ENCODE data around the gene C2. TPM values are rescaled to one million over a fixed set of nuclear protein-coding genes. Genes with fewer than 3 reads are reported as not detected.
"Not testable (repeated sequence)": the region's sequence is repeated elsewhere in the genome, so short reads cannot be mapped to it uniquely, and the experiment has no call there.

C2 gene
- polyA plus RNA-seq, 4 donors, result 7.4 to 58.7 (median 21.3) TPM

- not testable (repeated sequence) for FAIRE-seq
Measured at GRCh38 chr6:31908255-31908654, 19.3 kb upstream of the C2 start.

GRCh38 chr6:31908791-31909190, 18.7 kb upstream of the C2 start:
- WGBS, 3 donors, result 20 to 29% (median 26%) methylated on average over 4 of the region's 4 CpGs
- peaks cover 0 to 6% (median 0%) of the 10 kb centered on the region in 3 donors for H3K27me3 ChIP-seq (ENCODE audit: control insufficient read depth in 3 of 3, insufficient read depth in 3 of 3, low read length in 3 of 3)
- no peaks in the 10 kb centered on the region for H3K36me3 ChIP-seq (ENCODE audit: control insufficient read depth in 3 of 3, insufficient read depth in 2 of 3, low read depth in 1 of 3, low read length in 3 of 3)
- no peaks in the 10 kb centered on the region for H3K9me3 ChIP-seq (ENCODE audit: control insufficient read depth in 2 of 2, insufficient read depth in 1 of 2, low read depth in 1 of 2, low read length in 1 of 2)
- no peak overlapping the region for H3K27ac ChIP-seq (ENCODE audit: low read depth in 1 of 3, low read length in 2 of 3)
- H3K4me3 ChIP-seq (ENCODE audit: low read depth in 1 of 3, low read length in 3 of 3), result no peak overlapping the region
- DNase-seq, result no peak
- no peak for FAIRE-seq
- no peaks in the 10 kb centered on the region for H3K4me1 ChIP-seq (ENCODE audit: control insufficient read depth in 3 of 3, insufficient read depth in 2 of 3, low read depth in 1 of 3, low read length in 2 of 3)

More at GRCh38 chr6:31908255-31908654, 19.3 kb upstream of the C2 start:
- WGBS, 3 donors, result 77 to 88% (median 86%) methylated on average over 5 of the region's 5 CpGs
- not testable (repeated sequence) for H3K9me3 ChIP-seq (ENCODE audit: control insufficient read depth in 2 of 2, insufficient read depth in 1 of 2, low read depth in 1 of 2, low read length in 1 of 2); DNase-seq; H3K27ac ChIP-seq (ENCODE audit: low read depth in 1 of 3, low read length in 2 of 3); H3K4me1 ChIP-seq (ENCODE audit: control insufficient read depth in 3 of 3, insufficient read depth in 2 of 3, low read depth in 1 of 3, low read length in 2 of 3); H3K36me3 ChIP-seq (ENCODE audit: control insufficient read depth in 3 of 3, insufficient read depth in 2 of 3, low read depth in 1 of 3, low read length in 3 of 3); H3K4me3 ChIP-seq (ENCODE audit: low read depth in 1 of 3, low read length in 3 of 3); H3K27me3 ChIP-seq (ENCODE audit: control insufficient read depth in 3 of 3, insufficient read depth in 3 of 3, low read length in 3 of 3)

- DNase-seq; H3K4me1 ChIP-seq (ENCODE audit: control insufficient read depth in 3 of 3, insufficient read depth in 2 of 3, low read depth in 1 of 3, low read length in 2 of 3); H3K9me3 ChIP-seq (ENCODE audit: control insufficient read depth in 2 of 2, insufficient read depth in 1 of 2, low read depth in 1 of 2, low read length in 1 of 2); H3K4me3 ChIP-seq (ENCODE audit: low read depth in 1 of 3, low read length in 3 of 3); H3K27me3 ChIP-seq (ENCODE audit: control insufficient read depth in 3 of 3, insufficient read depth in 3 of 3, low read length in 3 of 3); H3K36me3 ChIP-seq (ENCODE audit: control insufficient read depth in 3 of 3, insufficient read depth in 2 of 3, low read depth in 1 of 3, low read length in 3 of 3); H3K27ac ChIP-seq (ENCODE audit: low read depth in 1 of 3, low read length in 2 of 3); FAIRE-seq: not testable (repeated sequence)
- WGBS, 3 donors, result 80 to 82% (median 81%) methylated on average over 7 of the region's 7 CpGs
Measured at GRCh38 chr6:31909298-31909697, 18.2 kb upstream of the C2 start.

- 78 to 87% (median 79%) methylated on average over 11 of the region's 11 CpGs for WGBS, 3 donors
- Histone ChIP-seq H3K4me1 (ENCODE audit: control insufficient read depth in 3 of 3, insufficient read depth in 2 of 3, low read depth in 1 of 3, low read length in 2 of 3) (no peaks in the 10 kb centered on the region), H3K27ac (ENCODE audit: low read depth in 1 of 3, low read length in 2 of 3) (no peak overlapping the region), H3K36me3 (ENCODE audit: control insufficient read depth in 3 of 3, insufficient read depth in 2 of 3, low read depth in 1 of 3, low read length in 3 of 3) (no peaks in the 10 kb centered on the region), H3K4me3 (ENCODE audit: low read depth in 1 of 3, low read length in 3 of 3) (no peak overlapping the region), H3K9me3 (ENCODE audit: control insufficient read depth in 2 of 2, insufficient read depth in 1 of 2, low read depth in 1 of 2, low read length in 1 of 2) (no peaks in the 10 kb centered on the region), H3K27me3 (ENCODE audit: control insufficient read depth in 3 of 3, insufficient read depth in 3 of 3, low read length in 3 of 3) (no peaks in the 10 kb centered on the region)
- no peak for FAIRE-seq
- DNase-seq, result no peak
Measured at GRCh38 chr6:31911826-31912585, 15.5 kb upstream of the C2 start.

GRCh38 chr6:31915351-31915750, 12.2 kb upstream of the C2 start:
- H3K36me3 ChIP-seq (ENCODE audit: control insufficient read depth in 3 of 3, insufficient read depth in 2 of 3, low read depth in 1 of 3, low read length in 3 of 3), result no peaks in the 10 kb centered on the region
- no peak overlapping the region for H3K27ac ChIP-seq (ENCODE audit: low read depth in 1 of 3, low read length in 2 of 3)
- H3K4me1 ChIP-seq (ENCODE audit: control insufficient read depth in 3 of 3, insufficient read depth in 2 of 3, low read depth in 1 of 3, low read length in 2 of 3), result no peaks in the 10 kb centered on the region
- DNase-seq (no peak), FAIRE-seq (no peak)
- no peaks in the 10 kb centered on the region for H3K9me3 ChIP-seq (ENCODE audit: control insufficient read depth in 2 of 2, insufficient read depth in 1 of 2, low read depth in 1 of 2, low read length in 1 of 2)
- H3K4me3 ChIP-seq (ENCODE audit: low read depth in 1 of 3, low read length in 3 of 3), result no peak overlapping the region
- no peaks in the 10 kb centered on the region for H3K27me3 ChIP-seq (ENCODE audit: control insufficient read depth in 3 of 3, insufficient read depth in 3 of 3, low read length in 3 of 3)

GRCh38 chr6:31915756-31916155, 11.8 kb upstream of the C2 start:
- H3K4me3 ChIP-seq (ENCODE audit: low read depth in 1 of 3, low read length in 3 of 3), result no peak overlapping the region
- no peaks in the 10 kb centered on the region for H3K27me3 ChIP-seq (ENCODE audit: control insufficient read depth in 3 of 3, insufficient read depth in 3 of 3, low read length in 3 of 3)
- H3K4me1 ChIP-seq (ENCODE audit: control insufficient read depth in 3 of 3, insufficient read depth in 2 of 3, low read depth in 1 of 3, low read length in 2 of 3), result no peaks in the 10 kb centered on the region
- H3K9me3 ChIP-seq (ENCODE audit: control insufficient read depth in 2 of 2, insufficient read depth in 1 of 2, low read depth in 1 of 2, low read length in 1 of 2), result no peaks in the 10 kb centered on the region
- DNase-seq (no peak), FAIRE-seq (no peak)
- H3K36me3 ChIP-seq (ENCODE audit: control insufficient read depth in 3 of 3, insufficient read depth in 2 of 3, low read depth in 1 of 3, low read length in 3 of 3), result no peaks in the 10 kb centered on the region
- 84 to 87% (median 86%) methylated on average over 6 of the region's 6 CpGs for WGBS, 3 donors
- H3K27ac ChIP-seq (ENCODE audit: low read depth in 1 of 3, low read length in 2 of 3), result no peak overlapping the region

GRCh38 chr6:31918069-31918720, 9.3 kb upstream of the C2 start:
- no peak for FAIRE-seq
- no peak overlapping the region for H3K4me3 ChIP-seq (ENCODE audit: low read depth in 1 of 3, low read length in 3 of 3)
- 74 to 88% (median 85%) methylated on average over 8 of the region's 8 CpGs for whole genome bisulfite sequencing, 3 donors

GRCh38 chr6:31919624-31920303, 7.8 kb upstream of the C2 start:
- WGBS, 3 donors, result 84 to 86% (median 85%) methylated on average over 6 of the region's 6 CpGs
- Histone ChIP-seq H3K9me3 (ENCODE audit: control insufficient read depth in 2 of 2, insufficient read depth in 1 of 2, low read depth in 1 of 2, low read length in 1 of 2) (no peaks in the 10 kb centered on the region), H3K4me1 (ENCODE audit: control insufficient read depth in 3 of 3, insufficient read depth in 2 of 3, low read depth in 1 of 3, low read length in 2 of 3) (peaks cover 0 to 6% (median 0%) of the 10 kb centered on the region in 3 donors), H3K27me3 (ENCODE audit: control insufficient read depth in 3 of 3, insufficient read depth in 3 of 3, low read length in 3 of 3) (no peaks in the 10 kb centered on the region), H3K27ac (ENCODE audit: low read depth in 1 of 3, low read length in 2 of 3) (no peak overlapping the region), H3K4me3 (ENCODE audit: low read depth in 1 of 3, low read length in 3 of 3) (no peak overlapping the region), H3K36me3 (ENCODE audit: control insufficient read depth in 3 of 3, insufficient read depth in 2 of 3, low read depth in 1 of 3, low read length in 3 of 3) (no peaks in the 10 kb centered on the region)
- FAIRE-seq (no peak), DNase-seq (no peak)

More at GRCh38 chr6:31918069-31918720, 9.3 kb upstream of the C2 start:
- Histone ChIP-seq H3K4me1 (ENCODE audit: control insufficient read depth in 3 of 3, insufficient read depth in 2 of 3, low read depth in 1 of 3, low read length in 2 of 3) (no peaks in the 10 kb centered on the region), H3K36me3 (ENCODE audit: control insufficient read depth in 3 of 3, insufficient read depth in 2 of 3, low read depth in 1 of 3, low read length in 3 of 3) (no peaks in the 10 kb centered on the region), H3K27ac (ENCODE audit: low read depth in 1 of 3, low read length in 2 of 3) (no peak overlapping the region), H3K27me3 (ENCODE audit: control insufficient read depth in 3 of 3, insufficient read depth in 3 of 3, low read length in 3 of 3) (no peaks in the 10 kb centered on the region), H3K9me3 (ENCODE audit: control insufficient read depth in 2 of 2, insufficient read depth in 1 of 2, low read depth in 1 of 2, low read length in 1 of 2) (no peaks in the 10 kb centered on the region)
- DNase-seq, result no peak
